ENCODE measurements around the gene PRLH.

The PRLH gene

GRCh38 chr2:237566401-237567235, at the start of gene PRLH:
Gene PRLH, plus strand, starts transcription at chr2:237566574. Its CDS starts 0 bp downstream, at chr2:237566574.
- DNase-seq (ENCODE audit: low read depth) = no peak

GRCh38 chr2:237517163-237517562, 49.2 kb upstream of the PRLH start:
- no peak for DNase-seq (ENCODE audit: low read depth)

- no peak for DNase-seq (ENCODE audit: low read depth)
These were observed 48.4 kb upstream of the PRLH start for GRCh38 chr2:237517990-237518389.

GRCh38 chr2:237519506-237520245, 46.7 kb upstream of the PRLH start:
- no peak for DNase-seq (ENCODE audit: low read depth)

GRCh38 chr2:237520290-237520689, 46.1 kb upstream of the PRLH start:
- no peak for DNase-seq (ENCODE audit: low read depth)

GRCh38 chr2:237524631-237525030, 41.7 kb upstream of the PRLH start:
- DNase-seq (ENCODE audit: low read depth) = no peak

- DNase-seq (ENCODE audit: low read depth) = no peak
These were observed 40.7 kb upstream of the PRLH start for GRCh38 chr2:237525559-237526157.

- DNase-seq (ENCODE audit: low read depth) = no peak
These were observed 39.1 kb upstream of the PRLH start for GRCh38 chr2:237527233-237527632.

- DNase-seq (ENCODE audit: low read depth) = no peak
These were observed 38.6 kb upstream of the PRLH start for GRCh38 chr2:237527766-237528165.

- DNase-seq (ENCODE audit: low read depth) = no peak
These were observed 36.6 kb upstream of the PRLH start for GRCh38 chr2:237529452-237530402.

GRCh38 chr2:237530472-237531433, 35.6 kb upstream of the PRLH start:
- no peak for DNase-seq (ENCODE audit: low read depth)

- no peak for DNase-seq (ENCODE audit: low read depth)
These were observed 34.2 kb upstream of the PRLH start for GRCh38 chr2:237532160-237532559.

GRCh38 chr2:237533668-237534161, 32.7 kb upstream of the PRLH start:
- DNase-seq (ENCODE audit: low read depth) = no peak

- no peak for DNase-seq (ENCODE audit: low read depth)
These were observed 32.0 kb upstream of the PRLH start for GRCh38 chr2:237534380-237534779.

GRCh38 chr2:237535385-237536082, 30.8 kb upstream of the PRLH start:
- DNase-seq (ENCODE audit: low read depth) = no peak

GRCh38 chr2:237536083-237536415, 30.3 kb upstream of the PRLH start:
- DNase-seq (ENCODE audit: low read depth) = no peak

- no peak for DNase-seq (ENCODE audit: low read depth)
These were observed 29.8 kb upstream of the PRLH start for GRCh38 chr2:237536617-237537016.

- DNase-seq (ENCODE audit: low read depth) = no peak
These were observed 28.2 kb upstream of the PRLH start for GRCh38 chr2:237538001-237538720.

- no peak for DNase-seq (ENCODE audit: low read depth)
These were observed 27.5 kb upstream of the PRLH start for GRCh38 chr2:237538901-237539300.

Data from HS-27A (cell line).